Mesenteric fat pad (tissue), 1 donor: ENCODE data around the gene FCHSD2. TPM values are rescaled to one million over a fixed set of nuclear protein-coding genes. Genes with fewer than 3 reads are reported as not detected.
"Not testable (repeated sequence)": the region's sequence is repeated elsewhere in the genome, so short reads cannot be mapped to it uniquely, and the experiment has no call there.

Source experiments
- DNase-seq: peaks from one replicate; pipeline ENCODE4 v3.0.0-alpha.2; 2020; ENCODE audit warnings: low spot score
- total RNA-seq: library from RNA; stranded (reverse); fragmentation: NEBNext Ultra II Directional; extraction: Animal tissue kit (Norgen Biotek cat#: 25700); gene quantifications from one replicate; pipeline ENCODE4 v1.2.1, GENCODE V29; 2021
- donor health status: DM: yes; HTN: yes; CAD: no.

The FCHSD2 gene
- total RNA-seq, 1 donor from 2014 or later = 54.9 TPM

DNA sequence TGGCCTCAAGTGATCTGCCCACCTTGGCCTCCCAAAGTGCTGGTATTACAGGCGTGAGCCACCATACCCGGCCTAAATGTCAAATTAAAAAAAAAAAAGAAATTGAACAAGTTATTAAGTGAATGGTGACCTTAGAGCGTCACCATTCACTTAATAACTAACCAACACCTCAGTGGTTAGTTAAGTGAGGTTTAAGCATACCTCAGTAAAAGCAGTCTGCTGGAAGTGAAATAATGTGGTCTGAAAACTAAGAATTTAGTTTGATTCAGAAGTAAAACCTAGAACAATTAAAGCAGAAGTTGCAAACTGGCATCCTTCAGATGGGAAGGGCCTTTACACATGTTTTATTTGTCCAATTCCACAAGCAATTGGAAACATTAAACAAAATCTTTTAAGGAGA is 71.5 kb downstream of the FCHSD2 start:
- no peak for DNase-seq

DNA sequence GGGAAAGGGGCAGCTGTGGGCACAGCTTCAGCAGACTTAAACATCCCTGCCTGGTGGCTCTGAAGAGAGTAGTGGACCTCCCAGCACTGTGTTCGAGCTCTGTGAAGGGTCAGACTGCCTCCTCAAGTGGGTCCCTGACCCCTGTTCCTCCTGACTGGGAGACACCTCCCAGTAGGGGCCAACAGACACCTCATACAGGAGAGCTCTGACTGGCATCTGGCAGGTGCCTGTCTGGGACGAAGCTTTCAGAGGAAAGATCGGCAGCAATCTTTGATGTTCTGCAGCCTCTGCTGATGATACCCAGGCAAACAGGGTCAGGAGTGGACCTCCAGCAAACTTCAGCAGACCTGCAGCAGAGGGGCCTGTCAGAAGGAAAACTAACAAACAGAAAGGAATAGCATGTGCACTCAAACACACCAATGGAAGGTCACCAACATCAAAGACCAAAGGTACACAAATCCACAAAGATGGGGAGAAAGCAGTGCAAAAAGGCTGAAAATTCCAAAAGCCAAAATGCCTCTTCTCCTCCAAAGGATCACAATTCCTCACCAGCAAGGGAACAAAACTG is 80.2 kb downstream of the FCHSD2 start:
- not testable (repeated sequence) for DNase-seq

DNA sequence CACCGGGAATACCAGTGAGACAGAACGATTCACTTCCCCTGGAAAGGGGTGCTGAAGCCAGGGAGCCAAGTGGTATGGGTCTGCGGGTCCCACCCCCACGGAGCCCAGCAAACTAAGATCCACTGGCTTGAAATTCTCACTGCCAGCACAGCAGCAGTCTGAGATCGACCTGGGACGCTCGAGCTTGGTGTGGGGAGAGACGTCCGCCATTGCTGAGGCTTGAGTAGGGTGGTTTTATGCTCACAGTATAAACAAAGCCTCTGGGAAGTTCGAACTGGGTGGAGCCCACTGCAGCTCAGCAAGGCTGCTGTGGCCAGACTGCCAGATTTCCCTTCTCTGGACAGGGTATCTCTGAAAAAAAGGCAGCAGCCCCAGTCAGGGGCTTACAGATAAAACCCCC is 80.7 kb downstream of the FCHSD2 start:
- not testable (repeated sequence) for DNase-seq

DNA sequence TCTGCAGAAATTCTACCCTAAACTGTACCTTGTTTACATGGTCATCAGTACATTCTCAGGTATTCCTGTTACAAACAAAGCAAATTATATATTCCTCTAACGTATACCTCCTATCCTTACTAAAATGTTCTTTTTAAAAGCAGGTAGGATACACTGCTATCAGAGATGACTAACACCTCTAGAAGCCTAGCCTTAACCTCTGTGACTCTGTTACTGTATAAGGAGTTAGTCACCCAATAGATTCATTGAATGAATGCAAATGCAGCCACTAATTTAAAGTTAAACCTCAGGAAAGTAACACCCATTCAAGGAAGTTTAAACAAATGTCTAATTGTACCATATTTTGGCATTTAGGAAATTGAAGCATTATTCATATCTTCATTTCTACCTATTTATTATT is 82.2 kb downstream of the FCHSD2 start:
- no peak for DNase-seq

DNA sequence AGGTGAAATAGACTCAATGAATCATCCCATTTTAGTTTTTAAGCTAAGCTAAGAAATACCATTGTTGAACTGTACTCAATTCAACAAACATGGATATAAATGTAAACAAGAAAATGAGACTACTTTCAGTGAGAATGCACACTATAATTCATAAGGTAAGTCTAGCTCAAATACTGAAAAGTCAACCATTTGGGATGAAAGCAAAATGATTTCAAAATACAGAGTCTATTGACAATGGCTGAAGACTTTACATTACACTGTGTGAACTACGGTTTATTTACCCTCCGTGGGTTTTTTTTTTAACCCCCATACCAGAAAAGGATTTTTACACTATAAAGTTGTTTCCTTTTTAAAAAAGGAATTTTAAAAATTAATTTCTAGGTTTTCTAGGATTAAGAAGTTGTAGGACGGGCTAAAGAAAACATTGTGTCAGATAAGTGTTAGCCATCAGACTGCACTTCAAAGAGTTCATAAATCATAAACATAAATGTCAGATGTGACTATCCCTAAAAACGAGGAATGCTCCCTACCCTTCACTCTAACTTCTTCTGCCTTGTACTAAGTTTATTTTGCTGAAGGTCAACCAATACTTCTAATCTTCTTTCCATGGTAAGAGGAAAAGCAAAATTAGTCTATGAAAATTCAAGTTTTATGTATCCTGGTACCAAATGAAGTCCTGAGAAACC is 83.0 kb downstream of the FCHSD2 start:
- DNase-seq = no peak

DNA sequence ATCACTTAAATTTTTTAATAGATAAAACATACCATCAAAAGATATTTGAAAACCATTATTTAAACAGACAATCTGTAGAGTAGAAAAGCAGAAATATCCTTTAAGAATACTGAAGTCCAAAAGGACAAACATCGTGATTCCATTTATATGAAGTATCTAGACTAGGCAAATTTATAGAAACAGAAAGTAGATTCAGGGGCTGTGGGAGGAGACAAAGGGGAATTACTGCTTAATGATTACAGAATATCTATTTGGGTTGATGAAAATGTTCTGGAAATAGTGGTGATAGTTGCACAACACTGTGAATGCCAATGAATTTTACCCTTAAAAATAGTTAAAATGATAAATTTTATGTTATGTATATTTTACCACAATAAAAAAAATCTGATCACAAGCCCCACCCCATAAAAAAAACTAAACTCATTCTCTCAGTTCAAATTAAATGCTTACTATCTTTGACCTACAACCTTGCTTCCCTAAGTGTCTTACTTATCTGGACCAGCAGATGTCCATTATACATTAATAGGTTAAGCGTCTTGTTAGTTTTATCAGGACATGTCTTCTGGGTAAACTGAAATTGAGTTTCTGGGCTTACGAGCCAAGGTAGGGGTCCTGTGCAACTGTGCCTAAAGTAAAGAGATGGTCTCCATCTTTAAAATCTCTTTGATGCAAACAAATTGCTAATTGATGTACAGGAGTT is 86.3 kb downstream of the FCHSD2 start:
- DNase-seq = no peak

DNA sequence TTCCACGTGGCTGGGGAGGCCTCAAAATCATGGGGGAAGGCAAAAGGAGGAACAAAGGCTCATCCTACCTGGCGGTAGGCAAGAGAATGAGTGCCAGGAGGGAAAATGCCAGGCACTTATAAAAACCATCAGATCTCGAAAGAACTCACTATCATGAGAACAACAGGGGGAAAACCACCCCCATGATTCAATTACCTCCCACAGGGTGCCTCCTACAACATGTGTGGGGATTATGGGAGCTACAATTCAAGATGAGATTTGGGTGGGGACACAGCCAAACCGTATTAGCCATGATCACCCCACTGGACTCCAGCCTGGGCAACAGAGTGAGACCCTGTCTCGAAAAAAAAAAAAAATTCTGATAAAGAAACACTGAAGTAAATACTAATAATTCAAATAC is 87.1 kb downstream of the FCHSD2 start:
- DNase-seq = no peak

DNA sequence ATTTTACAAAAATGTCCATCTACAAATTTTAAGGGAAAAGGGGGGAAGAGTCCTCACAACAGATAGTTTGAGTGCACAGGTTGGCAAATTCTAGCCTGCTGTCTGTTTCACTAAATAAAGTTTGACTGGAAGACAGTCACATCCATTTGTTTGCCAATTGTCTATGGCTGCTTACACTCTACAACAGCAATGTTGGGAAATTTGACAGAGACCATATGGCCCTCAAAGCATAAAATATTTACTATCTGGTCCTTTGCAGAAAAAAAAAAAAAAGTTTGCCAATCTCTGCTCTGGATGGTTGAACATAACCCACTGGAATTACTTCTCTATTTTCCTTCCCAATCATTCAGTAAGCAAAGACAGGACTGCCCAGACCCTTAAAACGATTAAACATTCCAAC is 88.2 kb downstream of the FCHSD2 start:
- no peak for DNase-seq

DNA sequence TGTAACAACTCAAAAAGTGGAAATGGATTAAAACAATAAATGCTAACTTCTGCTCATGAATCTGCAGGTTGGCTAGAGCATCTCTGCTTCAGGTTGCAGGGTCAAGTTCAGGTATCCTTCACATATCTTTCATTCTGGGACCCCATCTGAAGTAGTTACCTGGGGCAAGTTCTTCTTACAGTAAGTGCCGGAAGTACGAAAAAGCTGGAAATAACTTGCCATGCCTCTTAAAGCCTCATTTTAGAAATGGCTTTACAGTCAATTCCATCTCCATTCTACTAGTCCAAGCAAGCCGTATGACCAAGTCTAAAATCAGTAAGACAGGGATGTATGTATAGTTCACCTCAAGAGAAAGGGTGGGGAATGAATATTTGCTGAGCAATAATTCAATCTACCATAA is 93.7 kb downstream of the FCHSD2 start:
- DNase-seq = no peak

DNA sequence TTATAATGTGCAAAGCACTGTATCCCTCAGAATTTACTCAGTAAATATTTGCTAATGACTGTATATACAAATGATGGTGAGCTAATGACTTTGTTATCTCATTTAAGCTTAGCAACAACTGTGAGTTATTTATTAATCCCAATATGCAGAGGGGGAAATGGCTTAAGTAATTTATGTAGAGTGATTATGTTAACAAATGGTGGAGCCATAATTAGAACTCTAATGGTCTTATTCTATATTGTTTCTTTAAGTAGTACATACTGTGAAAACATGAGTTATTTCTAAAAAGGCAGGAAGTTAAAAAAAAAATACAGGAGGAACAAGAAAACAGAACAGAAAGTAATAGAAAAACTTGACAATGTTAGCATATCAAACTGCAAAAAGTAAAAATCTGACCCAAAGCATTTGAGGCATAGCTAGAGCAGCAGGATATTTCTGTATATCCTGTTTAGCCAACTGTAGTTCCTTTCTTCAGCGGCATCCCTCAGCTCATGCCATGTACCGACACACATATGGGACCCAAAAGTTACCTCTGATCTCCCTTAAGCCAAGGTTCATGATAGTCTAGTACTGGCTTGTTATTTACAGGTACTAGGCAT is 94.2 kb downstream of the FCHSD2 start:
- no peak for DNase-seq

DNA sequence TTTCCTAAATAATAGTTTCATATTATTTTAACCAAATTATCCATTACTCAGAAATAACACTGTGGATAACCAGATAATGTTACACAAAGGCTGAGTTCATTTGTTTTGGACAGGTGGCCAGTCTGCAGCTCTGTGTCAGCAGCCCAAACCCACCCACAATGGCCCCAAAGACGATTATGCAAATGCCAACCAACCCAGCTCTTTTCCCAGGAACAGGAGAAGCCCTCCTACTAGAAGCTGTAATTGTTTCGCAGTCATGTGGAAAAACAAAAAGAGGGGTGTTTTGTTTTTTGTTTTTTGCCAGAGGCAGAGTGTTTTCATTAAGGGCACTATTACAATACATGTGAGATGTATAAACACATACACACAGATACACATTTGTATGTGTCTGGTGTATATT is 102.1 kb downstream of the FCHSD2 start:
- DNase-seq = no peak

DNA sequence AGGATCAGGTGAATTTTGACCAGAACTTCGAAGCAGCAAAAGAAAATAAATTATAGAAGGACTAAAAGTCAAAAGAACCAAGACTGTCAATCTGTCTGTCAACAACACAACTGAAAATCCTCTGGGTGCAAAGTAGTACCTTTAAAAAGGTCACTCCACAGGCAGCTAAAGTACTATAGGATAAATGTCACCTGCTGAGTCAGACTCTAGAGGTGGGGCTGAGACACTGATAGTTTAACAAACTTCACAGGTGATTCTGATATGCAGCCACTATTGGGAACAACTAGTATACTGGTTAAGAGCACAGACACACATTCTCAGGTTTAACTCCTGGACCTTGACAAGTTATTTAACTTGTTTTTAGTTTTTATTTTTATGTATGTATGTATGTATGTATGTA is 107.3 kb downstream of the FCHSD2 start:
- no peak for DNase-seq

DNA sequence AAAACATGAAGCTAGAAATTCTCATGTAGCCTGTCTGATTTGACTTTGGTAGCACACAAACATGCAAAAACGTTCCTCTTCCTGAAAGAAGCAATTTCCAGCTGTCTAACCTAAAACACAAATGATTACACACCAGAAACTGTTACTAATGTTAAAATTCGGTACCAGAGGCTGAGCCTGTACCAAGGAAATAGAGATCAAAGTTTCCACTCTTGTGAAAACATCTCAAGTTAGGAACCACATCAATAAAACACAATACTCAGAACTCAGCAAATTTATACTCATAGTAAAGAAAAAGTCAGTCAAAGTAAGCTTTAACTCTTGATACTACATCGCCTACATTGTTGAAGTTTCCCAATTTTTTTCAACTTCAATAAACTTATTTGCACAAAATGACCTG is 107.8 kb downstream of the FCHSD2 start:
- no peak for DNase-seq

DNA sequence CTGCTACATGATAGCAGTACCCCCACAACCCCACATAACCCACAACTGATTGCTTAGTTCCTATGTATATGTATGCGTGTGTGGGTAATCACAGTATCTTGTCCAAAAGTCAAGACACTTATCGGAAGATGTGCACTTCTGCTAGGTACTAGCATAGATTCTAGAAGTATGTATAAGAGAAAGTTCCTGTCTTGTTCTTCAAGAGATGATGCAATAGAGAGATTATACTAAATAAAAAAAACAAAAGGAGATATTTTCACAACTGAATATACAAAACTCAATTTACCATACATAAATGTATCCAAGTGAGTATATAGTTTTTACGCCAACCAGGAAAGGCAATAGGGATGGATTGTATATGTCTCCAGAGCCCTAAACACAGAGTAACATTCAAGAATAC is 112.0 kb downstream of the FCHSD2 start:
- DNase-seq = no peak

DNA sequence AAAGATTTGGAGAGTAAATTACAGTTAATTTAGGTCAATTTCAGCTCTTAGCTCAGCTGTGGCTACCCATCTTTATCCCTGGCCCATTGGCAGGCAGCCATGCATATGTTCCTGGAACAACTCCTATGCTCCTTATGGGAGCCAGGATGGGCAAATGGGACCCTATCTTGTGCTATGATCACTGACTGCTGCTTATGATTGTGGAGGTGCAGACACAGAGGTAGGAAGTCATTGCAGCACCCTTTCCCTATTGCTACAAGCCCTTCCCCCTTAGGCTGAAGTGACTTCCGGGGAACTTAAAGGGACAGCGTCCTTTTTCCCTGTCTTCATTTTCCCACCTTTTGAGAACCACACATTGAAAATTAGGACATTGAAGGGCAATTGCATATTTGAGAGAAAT is 112.7 kb downstream of the FCHSD2 start:
- DNase-seq = no peak

DNA sequence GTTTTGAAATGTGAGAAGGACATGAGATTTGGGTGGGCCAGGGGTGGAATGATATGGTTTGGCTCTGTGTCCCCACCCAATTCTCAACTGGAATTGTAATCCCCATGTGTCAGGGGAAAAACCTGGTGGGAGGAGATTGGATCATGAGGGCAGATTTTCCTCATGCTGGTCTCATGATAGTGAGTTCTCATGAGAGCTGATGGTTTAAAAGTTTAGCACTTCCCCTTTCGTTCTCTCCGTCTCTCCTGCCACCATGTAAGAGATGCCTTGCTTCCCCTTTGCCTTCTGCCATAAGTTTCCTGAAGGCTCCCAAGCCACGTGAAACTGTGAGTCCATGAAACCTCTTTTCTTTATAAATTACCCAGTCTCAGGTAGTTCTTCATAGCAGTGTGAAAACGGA is 113.5 kb downstream of the FCHSD2 start:
- DNase-seq = no peak

DNA sequence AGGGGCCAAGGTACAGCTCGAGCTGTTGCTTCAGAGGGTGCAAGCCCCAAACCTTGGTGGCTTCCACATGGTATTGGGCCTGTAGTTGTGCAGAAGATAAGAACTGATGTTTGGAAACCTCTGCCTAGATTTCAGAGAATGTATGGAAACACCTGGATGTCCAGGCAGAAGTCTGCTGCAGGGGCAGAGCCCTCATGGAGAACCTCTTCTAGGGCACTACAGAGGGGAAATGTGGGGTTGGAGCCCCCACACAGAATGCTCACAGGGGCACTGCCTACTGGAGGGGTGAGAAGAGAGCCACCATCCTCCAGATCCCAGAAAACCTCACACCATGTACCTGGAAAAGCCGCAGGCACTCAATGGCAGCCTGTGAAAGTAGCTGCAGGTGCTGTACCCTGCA is 114.3 kb downstream of the FCHSD2 start:
- DNase-seq = not testable (repeated sequence)

DNA sequence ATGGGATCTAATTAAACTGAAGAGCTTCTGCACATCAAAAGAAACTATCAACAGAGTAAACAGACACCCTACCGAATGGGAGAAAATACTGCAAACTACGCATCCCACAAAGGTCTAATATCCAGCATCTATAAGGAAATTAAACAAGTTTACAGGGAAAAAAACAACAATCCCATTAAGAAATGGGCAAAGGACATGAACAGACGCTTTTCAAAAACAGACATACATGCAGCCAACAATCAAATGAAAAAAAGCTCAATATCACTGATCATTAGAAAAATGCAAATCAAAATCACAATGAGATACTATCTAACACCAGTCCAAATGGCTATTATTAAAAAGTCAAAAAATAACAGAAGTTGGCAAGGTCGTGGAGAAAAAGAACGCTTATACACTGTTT is 117.5 kb downstream of the FCHSD2 start:
- no peak for DNase-seq

DNA sequence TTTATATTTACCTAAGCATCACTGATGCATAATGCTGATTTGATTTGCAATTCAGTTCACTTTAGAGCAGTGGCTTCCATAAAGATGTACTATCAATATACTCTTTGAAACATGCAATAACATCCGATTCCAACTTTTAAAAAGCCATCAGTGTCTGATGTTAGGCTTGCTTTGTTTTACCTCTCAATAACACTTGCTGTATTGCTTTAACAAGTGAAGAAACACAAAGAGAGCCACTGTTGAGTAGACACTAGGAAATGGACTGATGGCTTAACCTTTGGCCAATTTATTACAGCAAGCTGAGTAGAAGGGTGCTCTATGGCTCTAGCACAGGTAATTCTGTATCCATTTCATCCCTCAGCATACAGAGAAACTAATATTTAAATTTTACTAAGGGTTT is 122.1 kb downstream of the FCHSD2 start:
- no peak for DNase-seq

DNA sequence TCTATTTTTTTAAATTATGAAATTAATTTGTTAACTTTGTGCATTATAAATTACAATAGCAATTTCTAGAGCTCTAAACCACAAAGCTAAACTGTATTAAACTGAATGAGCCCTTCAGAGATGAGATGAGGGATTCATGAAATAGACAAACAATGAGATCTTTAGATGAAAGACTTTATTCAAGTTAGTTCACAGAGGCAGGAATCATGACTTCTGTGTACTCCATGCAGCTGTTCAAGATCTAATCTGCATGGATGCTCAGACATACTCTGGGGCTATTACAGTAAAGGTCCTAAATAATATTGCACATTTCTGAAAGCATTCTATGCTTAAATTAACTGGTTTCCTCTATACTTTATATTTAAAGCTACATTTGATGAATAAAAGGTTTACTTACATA is 122.7 kb downstream of the FCHSD2 start:
- no peak for DNase-seq

DNA sequence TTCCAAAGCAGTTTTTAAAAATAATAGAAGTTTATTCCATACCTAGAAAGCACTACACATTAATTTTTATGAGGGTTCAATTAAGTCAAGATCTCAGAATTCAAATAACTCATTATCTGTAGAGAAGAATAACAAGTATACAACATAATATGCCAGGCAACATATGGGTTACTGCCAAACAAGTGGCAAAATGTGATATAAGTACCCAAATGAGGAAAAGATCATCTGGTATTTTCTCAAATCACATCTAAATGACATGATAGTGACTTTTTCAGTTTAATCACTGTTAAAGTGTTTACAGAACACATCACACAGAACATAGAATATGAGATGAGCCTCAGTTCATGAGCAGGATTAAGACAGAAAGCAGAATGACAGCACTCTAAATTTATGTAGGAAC is 123.3 kb downstream of the FCHSD2 start:
- DNase-seq = no peak

DNA sequence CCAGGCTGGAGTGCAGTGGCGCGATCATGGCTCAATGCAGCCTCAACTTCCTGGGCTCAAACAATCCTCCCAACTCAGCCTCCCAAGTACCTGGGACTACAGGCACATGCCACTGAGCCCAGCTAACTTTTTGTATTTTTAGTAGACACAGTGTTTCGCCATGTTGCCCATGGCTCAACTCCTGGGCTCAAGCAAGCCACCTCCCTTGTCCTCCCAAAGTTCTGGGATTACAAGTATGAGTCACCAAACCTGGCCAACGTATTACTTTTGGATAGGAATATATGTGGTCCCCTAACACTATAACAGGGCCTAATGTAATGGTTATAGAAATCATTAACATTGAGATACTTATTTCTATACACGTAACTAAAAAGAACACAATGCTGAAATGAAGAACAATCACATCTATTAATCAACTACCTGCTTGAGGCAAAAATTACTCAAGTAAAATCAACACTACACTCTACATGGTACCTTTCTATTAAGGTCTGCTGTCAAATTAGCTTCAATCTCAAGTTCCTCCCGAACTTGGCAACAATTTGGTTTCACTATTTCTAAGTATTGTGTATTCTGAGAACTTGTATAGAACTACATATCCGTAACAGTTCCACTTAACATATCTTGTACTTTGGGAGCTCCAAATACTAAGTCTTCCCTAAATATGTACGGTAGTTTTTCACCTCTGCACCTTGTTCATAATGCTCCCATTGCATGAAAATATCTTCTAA is 124.9 kb downstream of the FCHSD2 start:
- DNase-seq = no peak
